CD4-positive, alpha-beta T cell treated with Interleukin-6 for 4 hours (primary cell): ENCODE results near the gene TSTD2.
A peak's percentile ranks its signal among the peaks of the same experiment; 100 is the strongest.

ENCODE experiments used
- DNase-seq: peaks from one replicate; pipeline ENCODE4 v3.0.0-alpha.2; 2020; ENCODE audit warnings: mixed read lengths

TSTD2 gene

GRCh38 chr9:97632985-97633858 is at the start of gene TSTD2, which contains the start of gene NCBP1:
Gene TSTD2, minus strand, starts transcription at chr9:97633368. Its CDS starts 5,806 bp downstream, at chr9:97627562.
Gene NCBP1, plus strand, starts transcription at chr9:97633821. Its CDS starts 61 bp downstream, at chr9:97633882.
- peak; percentile 97 for DNase-seq

- no peak for DNase-seq
These were observed 49.1 kb upstream of the TSTD2 start for GRCh38 chr9:97682242-97682641.

- no peak for DNase-seq
These were observed 42.5 kb upstream of the TSTD2 start for GRCh38 chr9:97675655-97676054.

GRCh38 chr9:97673922-97674321 is 40.8 kb upstream of the TSTD2 start:
- no peak for DNase-seq

GRCh38 chr9:97672403-97672802 is 39.2 kb upstream of the TSTD2 start:
- no peak for DNase-seq

- no peak for DNase-seq
These were observed 37.4 kb upstream of the TSTD2 start for GRCh38 chr9:97670586-97670985.

GRCh38 chr9:97668485-97668884 is 35.3 kb upstream of the TSTD2 start:
- no peak for DNase-seq

GRCh38 chr9:97666907-97667686 is 33.9 kb upstream of the TSTD2 start:
- DNase-seq = no peak

GRCh38 chr9:97665742-97666141 is 32.6 kb upstream of the TSTD2 start:
- DNase-seq = no peak

- no peak for DNase-seq
These were observed 27.7 kb upstream of the TSTD2 start for GRCh38 chr9:97660847-97661246.

- no peak for DNase-seq
These were observed 27.2 kb upstream of the TSTD2 start for GRCh38 chr9:97660340-97660739.

GRCh38 chr9:97659771-97660170 is 26.6 kb upstream of the TSTD2 start:
- no peak for DNase-seq

- no peak for DNase-seq
These were observed 25.5 kb upstream of the TSTD2 start for GRCh38 chr9:97658707-97659106.

GRCh38 chr9:97651646-97652045 is 18.5 kb upstream of the TSTD2 start:
- DNase-seq = no peak

GRCh38 chr9:97647996-97648395 is 14.8 kb upstream of the TSTD2 start:
- DNase-seq = no peak

GRCh38 chr9:97645720-97646119 is 12.6 kb upstream of the TSTD2 start:
- DNase-seq = no peak

GRCh38 chr9:97640325-97640724 is 7.2 kb upstream of the TSTD2 start:
- DNase-seq = no peak

- no peak for DNase-seq
These were observed 5.5 kb upstream of the TSTD2 start for GRCh38 chr9:97638666-97639065.

- no peak for DNase-seq
These were observed 3.7 kb upstream of the TSTD2 start for GRCh38 chr9:97636903-97637302.

GRCh38 chr9:97635026-97635425 is 1.9 kb upstream of the TSTD2 start:
- no peak for DNase-seq

GRCh38 chr9:97633859-97634490 is 807 bp upstream of the TSTD2 start:
- DNase-seq = no peak

- peak; percentile 35 for DNase-seq
These were observed 752 bp downstream of the TSTD2 start for GRCh38 chr9:97632248-97632984.

- DNase-seq = no peak
These were observed 2.6 kb downstream of the TSTD2 start for GRCh38 chr9:97630591-97630990.
